Measurements from ENCODE around the gene DBI.
"Not testable (repeated sequence)": the region's sequence is repeated elsewhere in the genome, so short reads cannot be mapped to it uniquely, and the experiment has no call there.

- TF ChIP-seq CTCF, POLR2A (IDR thresholded peaks at IDR 0.05): not testable (repeated sequence)
Measured at GRCh38 chr2:119376406-119376805, 9.6 kb downstream of the DBI start.

Data from body of pancreas (tissue), 4 donors.